Body of pancreas (tissue), 4 donors: ENCODE measurements around the gene WIPF3. TPM values are rescaled to one million over a fixed set of nuclear protein-coding genes. Genes with fewer than 3 reads are reported as not detected.

Source experiments
- ATAC-seq: fragments of 150-250 bp; one replicate; pipeline ENCODE4 v1.9.1; 2016
- DNase-seq, 4 donors: peaks; one replicate each; pipeline ENCODE4 v3.0.0-alpha.2; 2019
- H3K27ac ChIP-seq, 4 donors: fragments of 200-600 bp; sonication (generic); 1 replicate in 3 of 4; 2 replicates in 1 of 4; pipeline versions ENCODE4 v1.5.1 to v1.6.1; 2016 to 2019; ENCODE audit warnings: mild to moderate bottlenecking in 1 of 4, mixed read lengths in 1 of 4, moderate library complexity in 1 of 4
- H3K27me3 ChIP-seq, 2 donors: fragments of 200-600 bp; sonication (generic); one replicate each; pipeline ENCODE4 v1.6.0; 2016; ENCODE audit warnings: mild to moderate bottlenecking in 1 of 2
- H3K36me3 ChIP-seq, 2 donors: fragments of 200-600 bp; sonication (generic); replicated peaks in 1 of 2; 2 replicates each; pipeline ENCODE4 v1.5.1; 2016; ENCODE audit warnings: low read depth in 2 of 2; ENCODE audit not compliant: insufficient read depth in 1 of 2
- H3K4me1 ChIP-seq: fragments of 200-600 bp; sonication (generic); one replicate; pipeline ENCODE4 v1.6.0; 2016
- H3K4me3 ChIP-seq, 2 donors: fragments of 200-600 bp; sonication (generic); 1 replicate in 1 of 2; 2 replicates in 1 of 2; pipeline ENCODE4 v1.5.1; 2016 to 2019
- H3K9me3 ChIP-seq, 3 donors: fragments of 200-600 bp; sonication (generic); 1 replicate in 2 of 3; 2 replicates in 1 of 3; pipeline ENCODE4 v1.5.1; 2016
- POLR2A ChIP-seq, 3 donors: fragments of 450-650 bp; IDR thresholded peaks; one replicate each; pipeline ENCODE4 v1.6.1; 2016; ENCODE audit warnings: antibody characterized with exemption in 3 of 3, mild to moderate bottlenecking in 2 of 3
- WGBS, 2 donors: methylation state at CpG; one replicate each; pipeline ENCODE4 v1.1.5; 2017; 5-methylcytosine and 5-hydroxymethylcytosine counted together
- intact Hi-C: fragments of 100-400 bp; cut with DNase I; formaldehyde crosslinking; loops from one replicate; pipeline ENCODE4 v1.15.1; 2023
- total RNA-seq, 2 donors: library from RNA; depleted of rRNA; stranded (reverse); fragments of >200 nt; gene quantifications; one replicate each; pipeline ENCODE4 v1.1.0, GENCODE V29; 2016
- TF ChIP-seq, protein P1 (sequence below), 7 experiments: fragments of 450-650 bp in 4 of 7; fragments of 200-600 bp in 3 of 7; sonication (generic) in 3 of 7; IDR thresholded peaks; one replicate each; pipeline ENCODE4 v1.5.1; 2016 to 2019; ENCODE audit warnings: antibody characterized with exemption in 7 of 7

WIPF3 gene
- total RNA-seq, 2 donors from 2014 or later = 0.33 to 1.0 TPM

DNA sequence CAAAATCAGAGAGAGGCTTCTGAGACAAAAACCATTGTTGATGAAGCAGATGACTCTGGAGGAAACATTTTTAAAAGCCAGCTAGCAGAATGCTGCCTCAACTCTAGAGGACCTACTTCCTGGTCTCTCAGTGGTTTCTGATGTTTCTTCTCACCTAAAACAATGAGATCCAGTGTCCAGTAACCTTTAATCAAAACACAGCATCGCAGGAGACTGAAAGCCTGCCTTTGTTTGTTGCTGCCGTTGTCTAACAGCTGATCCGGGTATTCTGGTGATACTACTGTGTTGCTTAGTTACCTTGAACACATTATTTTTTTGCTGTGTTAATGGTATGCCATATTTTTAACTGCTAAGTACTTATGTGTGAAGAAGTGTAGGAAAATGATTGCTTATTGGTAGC lies 70.9 kb downstream of the WIPF3 start:
- no peaks in the 10 kb centered on the region for H3K9me3 ChIP-seq
- H3K4me1 ChIP-seq = no peaks in the 10 kb centered on the region
- TF ChIP-seq, protein P1, sequence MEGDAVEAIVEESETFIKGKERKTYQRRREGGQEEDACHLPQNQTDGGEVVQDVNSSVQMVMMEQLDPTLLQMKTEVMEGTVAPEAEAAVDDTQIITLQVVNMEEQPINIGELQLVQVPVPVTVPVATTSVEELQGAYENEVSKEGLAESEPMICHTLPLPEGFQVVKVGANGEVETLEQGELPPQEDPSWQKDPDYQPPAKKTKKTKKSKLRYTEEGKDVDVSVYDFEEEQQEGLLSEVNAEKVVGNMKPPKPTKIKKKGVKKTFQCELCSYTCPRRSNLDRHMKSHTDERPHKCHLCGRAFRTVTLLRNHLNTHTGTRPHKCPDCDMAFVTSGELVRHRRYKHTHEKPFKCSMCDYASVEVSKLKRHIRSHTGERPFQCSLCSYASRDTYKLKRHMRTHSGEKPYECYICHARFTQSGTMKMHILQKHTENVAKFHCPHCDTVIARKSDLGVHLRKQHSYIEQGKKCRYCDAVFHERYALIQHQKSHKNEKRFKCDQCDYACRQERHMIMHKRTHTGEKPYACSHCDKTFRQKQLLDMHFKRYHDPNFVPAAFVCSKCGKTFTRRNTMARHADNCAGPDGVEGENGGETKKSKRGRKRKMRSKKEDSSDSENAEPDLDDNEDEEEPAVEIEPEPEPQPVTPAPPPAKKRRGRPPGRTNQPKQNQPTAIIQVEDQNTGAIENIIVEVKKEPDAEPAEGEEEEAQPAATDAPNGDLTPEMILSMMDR (IDR thresholded peaks at IDR 0.05) = no peak
- TF ChIP-seq POLR2A (IDR thresholded peaks at IDR 0.05) = no peak
- H3K27me3 ChIP-seq = no peaks in the 10 kb centered on the region
- DNase-seq (no peak), ATAC-seq (peak; percentile 58)
- H3K36me3 ChIP-seq = no peaks in the 10 kb centered on the region
- no peak overlapping the region for H3K27ac ChIP-seq
- H3K4me3 ChIP-seq = no peak overlapping the region
- intact Hi-C loops = no loop called here
- WGBS, 2 donors = 21 to 47% methylated on average over 3 of the region's 3 CpGs

DNA sequence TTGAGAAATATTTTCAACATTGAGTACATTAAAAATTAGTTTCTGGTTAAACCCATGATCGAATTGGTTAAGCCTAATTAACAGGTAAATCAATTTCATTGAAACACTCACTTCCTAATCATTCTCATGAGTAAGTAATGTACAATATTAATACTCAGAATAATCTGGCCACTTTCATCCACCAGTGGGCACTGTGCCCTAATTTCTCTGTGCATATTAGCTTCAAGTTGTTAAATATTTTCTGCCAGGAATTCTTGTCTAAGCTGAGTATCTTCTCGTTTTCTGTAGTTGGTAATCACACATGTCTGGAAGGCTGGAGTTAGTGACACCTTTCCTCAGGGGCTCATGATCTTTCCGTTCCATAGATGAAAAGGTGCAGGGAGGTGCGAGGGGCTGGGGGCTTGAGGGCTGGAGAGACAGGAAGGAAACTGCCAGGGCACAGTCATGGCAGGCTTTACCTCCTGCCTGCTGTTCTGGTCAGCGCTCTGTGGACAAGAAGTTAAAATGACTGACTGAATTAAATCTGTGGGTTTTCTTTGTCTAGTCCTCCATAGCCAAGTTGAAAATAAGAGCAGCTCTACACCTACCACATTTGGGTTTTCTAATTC lies 71.9 kb downstream of the WIPF3 start:
- no peak for TF ChIP-seq POLR2A (IDR thresholded peaks at IDR 0.05)
- TF ChIP-seq, protein P1 (IDR thresholded peaks at IDR 0.05) = peak; percentile 8 to 57 (median 43)
- H3K9me3 ChIP-seq = no peaks in the 10 kb centered on the region
- WGBS, 2 donors = 50 to 53% methylated on average over 5 of the region's 5 CpGs
- intact Hi-C loops = no loop called here
- no peak for ATAC-seq
- no peaks in the 10 kb centered on the region for H3K27me3 ChIP-seq
- H3K4me1 ChIP-seq = no peaks in the 10 kb centered on the region
- no peak overlapping the region for H3K4me3 ChIP-seq
- H3K36me3 ChIP-seq = no peaks in the 10 kb centered on the region
- DNase-seq = peak; percentile 33 to 69 (median 42)
- no peak overlapping the region for H3K27ac ChIP-seq

DNA sequence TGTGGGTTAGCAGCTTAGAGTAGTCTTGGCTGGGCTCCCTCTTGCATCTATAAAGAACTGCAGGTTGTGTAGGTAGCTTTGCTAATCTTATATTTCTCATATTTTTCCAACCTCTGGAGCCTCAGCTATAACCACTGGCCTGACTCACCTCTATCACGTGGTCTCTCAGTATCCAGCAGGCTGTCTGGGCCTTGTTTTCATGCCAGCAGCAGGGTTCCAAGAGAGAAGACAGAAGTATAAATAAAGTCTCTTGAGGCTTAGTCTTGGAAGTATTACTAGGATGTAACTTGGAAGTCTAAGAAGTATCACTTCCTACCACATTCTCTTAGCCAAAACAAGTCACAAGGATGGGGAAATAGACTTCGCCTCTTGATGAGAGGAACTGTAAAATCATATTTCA lies 73.3 kb downstream of the WIPF3 start:
- H3K27me3 ChIP-seq = no peaks in the 10 kb centered on the region
- DNase-seq = peak in 3 of 4 donors; percentile 19 to 46 (median 28)
- peaks cover 4% of the 10 kb centered on the region for H3K4me1 ChIP-seq
- H3K27ac ChIP-seq = no peak overlapping the region
- peak; percentile 23 for ATAC-seq
- H3K4me3 ChIP-seq = no peak overlapping the region
- no peaks in the 10 kb centered on the region for H3K9me3 ChIP-seq
- intact Hi-C loops = no loop called here
- TF ChIP-seq, protein P1 (IDR thresholded peaks at IDR 0.05) = no peak
- TF ChIP-seq POLR2A (IDR thresholded peaks at IDR 0.05) = no peak
- 75% methylated on average over 2 of the region's 2 CpGs for WGBS, 2 donors
- H3K36me3 ChIP-seq = no peaks in the 10 kb centered on the region

DNA sequence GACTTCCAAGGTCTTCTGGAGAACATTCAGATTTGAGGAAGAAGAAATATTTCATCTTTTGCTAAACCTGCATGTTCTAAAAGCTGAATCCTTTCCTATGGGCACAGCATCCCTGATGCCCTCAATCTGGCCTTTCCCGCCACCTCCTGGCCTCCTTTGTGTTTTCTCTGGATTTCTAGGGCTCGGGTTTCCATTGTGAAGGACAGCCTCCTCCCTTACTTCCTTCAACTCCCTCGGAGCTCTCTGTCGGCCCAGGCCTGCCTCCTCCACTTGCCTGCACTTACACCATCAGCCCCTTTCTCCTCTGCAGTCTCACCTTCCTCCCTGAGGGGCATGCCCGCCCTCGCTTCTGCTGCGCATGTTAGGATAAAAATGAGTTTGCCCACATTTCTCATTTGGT lies 75.4 kb downstream of the WIPF3 start:
- TF ChIP-seq, protein P1 (IDR thresholded peaks at IDR 0.05) = peak in 2 of 7 experiments; percentile 16 to 28
- no peak for TF ChIP-seq POLR2A (IDR thresholded peaks at IDR 0.05)
- intact Hi-C loops = no loop called here
- DNase-seq (peak in 1 of 4 donors; percentile 16), ATAC-seq (no peak)
- Histone ChIP-seq H3K36me3 (no peaks in the 10 kb centered on the region), H3K9me3 (no peaks in the 10 kb centered on the region), H3K27me3 (no peaks in the 10 kb centered on the region), H3K4me3 (no peak overlapping the region), H3K27ac (no peak overlapping the region), H3K4me1 (peaks cover 4% of the 10 kb centered on the region)
- WGBS, 2 donors = 72% methylated on average over 7 of the region's 7 CpGs

DNA sequence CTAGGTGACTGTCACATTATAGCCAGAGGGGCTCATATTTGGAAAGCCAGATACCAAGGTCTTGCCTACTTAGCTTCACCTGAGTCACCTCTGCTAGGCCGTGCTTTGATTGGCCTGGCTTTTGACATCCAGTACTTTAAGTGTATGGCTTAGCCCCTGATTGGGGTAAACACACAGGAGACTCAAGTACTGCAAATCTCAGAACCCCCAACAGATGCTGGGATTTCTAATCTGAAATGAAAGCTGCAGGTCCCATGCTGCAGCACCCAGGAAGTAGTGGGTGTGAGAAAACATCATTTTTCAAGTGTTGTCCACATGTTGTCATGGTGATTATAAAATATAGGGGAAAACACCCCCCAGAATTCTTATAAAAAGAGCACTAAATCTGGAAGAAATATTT lies 76.2 kb downstream of the WIPF3 start:
- ATAC-seq = no peak
- no peaks in the 10 kb centered on the region for H3K36me3 ChIP-seq
- no peak overlapping the region for H3K4me3 ChIP-seq
- 83 to 100% methylated on average over 1 of the region's 1 CpG for WGBS, 2 donors
- no peaks in the 10 kb centered on the region for H3K27me3 ChIP-seq
- H3K4me1 ChIP-seq = peaks cover 4% of the 10 kb centered on the region
- TF ChIP-seq, protein P1 (IDR thresholded peaks at IDR 0.05) = no peak
- TF ChIP-seq POLR2A (IDR thresholded peaks at IDR 0.05) = no peak
- no peak overlapping the region for H3K27ac ChIP-seq
- no peaks in the 10 kb centered on the region for H3K9me3 ChIP-seq
- DNase-seq = no peak
- intact Hi-C loops = no loop called here
